KMS-11 (cell line): ENCODE measurements around the gene SIRPD.

Experiments
- H2AFZ ChIP-seq: fragments of 200-600 bp; sonication (generic); 2 replicates; pipeline ENCODE4 v1.6.1; 2016; ENCODE audit warnings: antibody characterized with exemption, mixed run types, low read depth
- H3K27ac ChIP-seq: fragments of 200-600 bp; sonication (generic); 2 replicates; pipeline ENCODE4 v1.6.1; 2016; ENCODE audit warnings: mild to moderate bottlenecking, mixed run types
- H3K27me3 ChIP-seq: fragments of 200-600 bp; sonication (generic); 2 replicates; pipeline ENCODE4 v1.6.1; 2017; ENCODE audit warnings: mild to moderate bottlenecking, low read depth, mixed run types, moderate library complexity; ENCODE audit not compliant: insufficient read depth
- H3K36me3 ChIP-seq: fragments of 200-600 bp; sonication (generic); 2 replicates; pipeline ENCODE4 v1.6.1; 2017; ENCODE audit warnings: mild to moderate bottlenecking, mixed run types; ENCODE audit not compliant: insufficient read depth
- H3K4me1 ChIP-seq: fragments of 200-600 bp; sonication (generic); 2 replicates; pipeline ENCODE4 v1.6.1; 2016; ENCODE audit warnings: mild to moderate bottlenecking, low read depth, mixed run types; ENCODE audit not compliant: poor library complexity, severe bottlenecking
- H3K4me2 ChIP-seq: fragments of 200-600 bp; sonication (generic); 2 replicates; pipeline ENCODE4 v1.7.0; 2016; ENCODE audit warnings: mild to moderate bottlenecking, mixed run types
- H3K4me3 ChIP-seq: fragments of 200-600 bp; sonication (generic); IDR thresholded peaks from 2 replicates; pipeline ENCODE4 v1.6.1; 2017; ENCODE audit warnings: low read depth, low read length, mixed read lengths; ENCODE audit not compliant: insufficient read depth
- H3K79me2 ChIP-seq: fragments of 200-600 bp; sonication (generic); 2 replicates; pipeline ENCODE4 v1.6.1; 2016; ENCODE audit warnings: low read depth, mixed run types; ENCODE audit not compliant: insufficient read depth
- H3K9ac ChIP-seq: fragments of 200-600 bp; sonication (generic); 2 replicates; pipeline ENCODE4 v1.6.1; 2016; ENCODE audit warnings: mild to moderate bottlenecking, mixed run types
- H4K20me1 ChIP-seq: fragments of 200-600 bp; sonication (generic); 2 replicates; pipeline ENCODE4 v1.6.1; 2016; ENCODE audit warnings: mild to moderate bottlenecking, mixed run types; ENCODE audit not compliant: insufficient read depth
- CTCF ChIP-seq: fragments of 200-600 bp; sonication (generic); conservative IDR thresholded peaks from 2 replicates; pipeline ENCODE4 v1.6.1; 2017; ENCODE audit warnings: low read depth, mild to moderate bottlenecking, antibody characterized with exemption, low read length, moderate library complexity, mixed read lengths

SIRPD gene

GRCh38 chr20:1565461-1565860, 8.0 kb upstream of the SIRPD start:
- no peak overlapping the region for H3K27ac ChIP-seq
- no peak overlapping the region for H2AFZ ChIP-seq
- H3K4me1 ChIP-seq = no peaks in the 10 kb centered on the region
- H3K79me2 ChIP-seq = no peaks in the 10 kb centered on the region
- no peak overlapping the region for H3K4me3 ChIP-seq
- no peaks in the 10 kb centered on the region for H3K27me3 ChIP-seq
- H4K20me1 ChIP-seq = no peaks in the 10 kb centered on the region
- no peak overlapping the region for H3K4me2 ChIP-seq
- TF ChIP-seq CTCF = no peak
- no peak overlapping the region for H3K9ac ChIP-seq
- H3K36me3 ChIP-seq = no peaks in the 10 kb centered on the region

GRCh38 chr20:1563598-1563997, 6.1 kb upstream of the SIRPD start:
- Histone ChIP-seq H3K9ac (no peak overlapping the region), H3K79me2 (no peaks in the 10 kb centered on the region), H3K36me3 (no peaks in the 10 kb centered on the region), H3K4me1 (no peaks in the 10 kb centered on the region), H3K4me3 (no peak overlapping the region), H3K27ac (no peak overlapping the region), H4K20me1 (no peaks in the 10 kb centered on the region), H3K27me3 (no peaks in the 10 kb centered on the region), H2AFZ (no peak overlapping the region), H3K4me2 (no peak overlapping the region)
- TF ChIP-seq CTCF = no peak

DNA sequence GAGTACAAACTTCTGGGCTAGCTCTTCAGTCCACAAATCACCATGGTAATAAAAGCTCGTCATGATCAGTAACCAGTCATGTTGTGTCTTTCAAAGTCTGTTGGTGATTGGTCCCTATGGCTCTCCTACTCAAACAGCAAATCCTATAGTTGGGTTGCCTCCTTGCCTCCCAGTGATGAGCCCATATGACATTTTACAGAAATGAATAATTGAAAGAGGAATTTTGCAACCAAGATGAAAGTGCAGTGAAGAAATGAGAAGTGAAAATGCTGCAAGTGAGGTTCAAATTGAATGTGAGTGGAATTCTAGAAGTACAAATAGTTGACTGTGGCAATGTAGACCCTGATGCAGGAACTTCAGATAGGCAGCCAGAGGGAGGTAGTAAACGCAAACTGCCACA, 5.1 kb upstream of the SIRPD start:
- TF ChIP-seq CTCF = no peak
- Histone ChIP-seq H3K36me3 (no peaks in the 10 kb centered on the region), H4K20me1 (no peaks in the 10 kb centered on the region), H3K27ac (no peak overlapping the region), H2AFZ (no peak overlapping the region), H3K9ac (no peak overlapping the region), H3K79me2 (no peaks in the 10 kb centered on the region), H3K4me2 (no peak overlapping the region), H3K27me3 (no peaks in the 10 kb centered on the region), H3K4me3 (no peak overlapping the region), H3K4me1 (no peaks in the 10 kb centered on the region)

- Histone ChIP-seq H3K27me3 (no peaks in the 10 kb centered on the region), H3K9ac (no peak overlapping the region), H3K36me3 (no peaks in the 10 kb centered on the region), H3K4me3 (no peak overlapping the region), H3K27ac (no peak overlapping the region), H3K4me2 (no peak overlapping the region), H4K20me1 (no peaks in the 10 kb centered on the region), H3K79me2 (no peaks in the 10 kb centered on the region), H2AFZ (no peak overlapping the region), H3K4me1 (no peaks in the 10 kb centered on the region)
- no peak for TF ChIP-seq CTCF
Measured at GRCh38 chr20:1561350-1561749, 3.8 kb upstream of the SIRPD start.

GRCh38 chr20:1555952-1556351, 1.6 kb downstream of the SIRPD start:
- Histone ChIP-seq H4K20me1 (no peaks in the 10 kb centered on the region), H3K4me1 (no peaks in the 10 kb centered on the region), H3K4me2 (no peak overlapping the region), H3K9ac (no peak overlapping the region), H2AFZ (no peak overlapping the region), H3K4me3 (no peak overlapping the region), H3K79me2 (no peaks in the 10 kb centered on the region), H3K36me3 (no peaks in the 10 kb centered on the region), H3K27ac (no peak overlapping the region), H3K27me3 (no peaks in the 10 kb centered on the region)
- no peak for TF ChIP-seq CTCF
